HG02981 (cell line): ENCODE data around the gene ATRAID.

Experiments used
- ATAC-seq: cut with Tn5 transposase; IDR thresholded peaks from one replicate; pipeline ENCODE4 v1.9.1; 2021; ENCODE audit warnings: mild to moderate bottlenecking, moderate library complexity; ENCODE audit not compliant: unreplicated experiment

The ATRAID gene

GRCh38 chr2:27247893-27248292 is 36.1 kb downstream of the ATRAID start:
- no peak for ATAC-seq

- no peak for ATAC-seq
Measured at GRCh38 chr2:27249159-27249890, 37.5 kb downstream of the ATRAID start.

DNA sequence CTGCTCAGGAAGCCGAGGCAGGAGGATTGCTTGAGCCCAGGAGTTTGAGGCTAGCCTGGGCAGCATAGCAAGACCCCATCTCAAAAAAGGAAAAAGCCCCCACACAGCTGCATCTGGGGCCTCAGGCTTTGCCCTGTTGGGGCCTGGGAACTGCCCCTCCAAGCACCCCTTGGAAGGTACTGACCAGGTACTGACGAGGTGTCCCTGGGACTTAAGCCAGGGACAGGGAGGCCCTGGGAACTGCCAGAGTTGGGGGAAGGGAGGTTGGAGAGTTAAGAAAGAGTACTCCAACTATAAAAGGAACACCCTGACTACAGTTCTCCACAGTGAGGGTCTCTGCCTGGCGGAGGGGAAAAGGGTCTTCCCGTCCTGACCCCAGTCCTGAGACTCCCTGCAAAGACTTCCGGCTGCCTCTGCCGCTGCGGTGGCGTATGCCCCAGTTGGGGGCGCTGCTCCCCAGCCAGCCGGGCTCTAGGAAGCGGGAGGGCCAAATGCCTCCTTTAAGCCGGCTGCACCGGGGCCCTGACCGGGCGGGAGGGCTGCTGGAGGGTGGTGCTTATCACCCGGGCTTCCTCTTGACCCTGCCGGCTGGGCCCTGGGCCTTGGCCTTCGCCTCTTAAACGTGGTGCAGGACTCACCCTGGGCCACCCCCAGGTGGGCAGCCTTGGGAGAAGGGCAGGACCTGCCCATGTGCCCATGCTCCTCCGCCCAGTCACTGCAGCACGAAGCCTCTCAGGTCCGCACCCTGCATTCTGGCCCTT is 38.2 kb downstream of the ATRAID start:
- no peak for ATAC-seq

- ATAC-seq, result no peak
Measured at GRCh38 chr2:27250652-27251379, 39.0 kb downstream of the ATRAID start.

DNA sequence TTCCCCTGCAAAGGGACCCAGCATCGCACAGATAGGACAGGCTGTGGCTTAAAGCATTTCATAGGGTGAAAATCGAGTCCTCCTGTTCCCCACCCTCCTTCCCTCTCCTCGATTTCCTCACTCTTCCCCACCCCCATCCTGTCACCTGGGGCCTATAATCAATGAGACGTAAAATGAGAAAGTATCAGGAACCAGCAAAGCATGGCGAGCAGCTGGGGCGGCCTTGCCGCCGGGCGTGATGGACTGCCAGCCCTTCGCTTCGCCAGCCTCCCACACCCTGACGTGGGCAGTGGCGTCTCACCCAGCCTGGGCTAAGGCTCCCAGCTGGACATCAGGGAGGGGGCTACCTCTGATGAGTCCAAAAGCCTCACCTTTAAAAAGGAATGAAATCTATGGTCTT is 39.9 kb downstream of the ATRAID start:
- ATAC-seq, result no peak

GRCh38 chr2:27255187-27255586 is 43.3 kb downstream of the ATRAID start:
- no peak for ATAC-seq

DNA sequence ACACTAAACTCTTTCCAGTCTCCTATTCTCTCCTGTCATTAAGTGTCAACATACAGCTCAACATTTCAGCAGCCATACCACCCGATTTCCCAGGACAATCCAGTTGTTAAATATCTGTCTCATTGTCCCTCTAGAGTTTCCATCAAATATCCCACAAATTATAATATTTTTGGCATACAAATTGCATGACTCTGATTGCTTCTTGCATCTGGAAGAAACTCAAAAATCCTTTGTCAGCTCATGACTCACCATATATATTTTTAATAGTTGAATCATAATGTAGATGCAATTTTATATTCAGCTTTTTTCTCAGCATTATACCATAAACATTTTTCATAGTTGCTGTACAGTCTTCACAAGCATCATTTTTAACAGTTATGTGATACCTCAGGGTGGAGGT is 43.8 kb downstream of the ATRAID start:
- ATAC-seq, result no peak

DNA sequence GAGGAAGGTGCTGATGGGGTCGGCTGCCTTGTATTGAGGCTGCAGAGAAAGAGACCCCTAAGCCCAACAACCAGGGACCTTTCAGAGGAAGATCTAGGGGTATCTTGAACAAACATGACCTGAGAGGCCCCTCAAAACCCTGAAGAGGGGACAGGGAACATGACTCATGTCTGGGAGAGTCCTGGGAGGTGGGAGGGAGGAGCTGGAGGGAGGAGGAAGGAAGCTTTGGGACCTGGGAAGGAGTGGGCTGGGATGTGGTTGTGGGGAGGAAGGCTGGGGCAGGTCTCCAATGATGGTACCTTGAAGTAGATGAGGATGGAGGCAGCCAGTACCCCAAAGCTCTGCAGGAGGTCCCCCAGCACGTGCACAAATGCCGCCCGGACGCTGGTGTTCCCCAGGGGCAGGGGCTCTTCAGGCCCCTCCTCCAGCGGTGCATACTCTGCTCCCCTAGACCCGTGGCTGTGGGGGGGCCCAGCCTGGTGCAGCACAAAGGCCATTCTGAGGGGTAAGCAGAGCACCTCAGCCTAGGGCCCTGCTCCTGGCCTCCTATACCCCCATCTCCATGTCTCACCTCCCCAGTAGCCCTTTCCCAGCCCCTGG is 45.1 kb downstream of the ATRAID start:
- no peak for ATAC-seq

DNA sequence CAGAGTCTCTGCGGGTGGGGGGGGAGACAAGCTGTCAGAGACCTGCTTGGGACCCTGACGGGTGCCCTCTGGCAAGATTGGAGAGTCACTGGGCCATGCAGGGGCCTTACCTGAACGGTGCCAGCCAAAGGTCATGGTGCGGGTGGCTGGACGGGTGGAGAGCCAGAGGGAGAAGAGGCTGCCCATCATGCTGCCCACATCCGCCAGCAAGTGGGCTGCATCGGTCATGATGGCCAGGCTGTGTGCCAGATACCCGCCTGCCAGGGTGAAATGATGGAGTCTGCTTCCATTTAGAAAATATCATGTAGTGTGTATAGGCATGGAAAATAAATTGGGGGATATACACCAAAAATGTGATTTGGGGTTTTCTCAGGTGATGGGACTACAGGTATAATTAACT is 46.2 kb downstream of the ATRAID start:
- no peak for ATAC-seq

DNA sequence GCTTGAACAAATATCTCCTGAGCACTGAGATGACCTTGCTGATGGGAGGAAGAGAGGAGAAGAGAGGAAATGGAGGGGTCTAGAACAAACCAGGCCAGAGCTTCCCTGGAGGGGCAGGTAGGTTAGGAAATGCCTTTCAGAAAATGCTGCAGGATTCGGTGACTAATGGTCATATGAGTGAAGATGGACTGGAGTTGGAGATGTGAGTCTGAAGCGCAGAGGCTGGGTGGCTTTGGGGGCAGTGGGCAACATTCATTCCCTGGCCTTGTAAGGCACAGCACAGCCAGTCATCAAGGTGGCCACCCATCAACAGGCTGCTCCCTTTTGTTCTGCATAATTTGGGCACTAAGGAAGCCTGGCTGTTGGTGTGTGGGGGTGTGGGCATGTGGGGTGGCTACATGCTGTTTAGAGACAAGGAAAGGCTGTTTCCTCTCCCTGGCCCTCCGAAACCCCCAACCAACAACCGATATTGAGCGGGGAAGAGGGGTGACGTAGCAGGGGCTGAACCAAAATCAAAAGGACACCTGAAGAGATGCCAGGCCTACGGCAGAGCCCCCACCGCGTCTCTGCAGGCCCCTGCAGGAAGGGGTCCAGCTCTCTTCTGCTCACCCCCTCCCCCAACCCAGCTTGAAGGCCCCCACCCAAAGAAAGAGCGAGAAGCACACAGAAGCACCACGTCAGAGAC is 49.5 kb downstream of the ATRAID start:
- no peak for ATAC-seq

- no peak for ATAC-seq
Measured at GRCh38 chr2:27261926-27262298, 50.1 kb downstream of the ATRAID start.

DNA sequence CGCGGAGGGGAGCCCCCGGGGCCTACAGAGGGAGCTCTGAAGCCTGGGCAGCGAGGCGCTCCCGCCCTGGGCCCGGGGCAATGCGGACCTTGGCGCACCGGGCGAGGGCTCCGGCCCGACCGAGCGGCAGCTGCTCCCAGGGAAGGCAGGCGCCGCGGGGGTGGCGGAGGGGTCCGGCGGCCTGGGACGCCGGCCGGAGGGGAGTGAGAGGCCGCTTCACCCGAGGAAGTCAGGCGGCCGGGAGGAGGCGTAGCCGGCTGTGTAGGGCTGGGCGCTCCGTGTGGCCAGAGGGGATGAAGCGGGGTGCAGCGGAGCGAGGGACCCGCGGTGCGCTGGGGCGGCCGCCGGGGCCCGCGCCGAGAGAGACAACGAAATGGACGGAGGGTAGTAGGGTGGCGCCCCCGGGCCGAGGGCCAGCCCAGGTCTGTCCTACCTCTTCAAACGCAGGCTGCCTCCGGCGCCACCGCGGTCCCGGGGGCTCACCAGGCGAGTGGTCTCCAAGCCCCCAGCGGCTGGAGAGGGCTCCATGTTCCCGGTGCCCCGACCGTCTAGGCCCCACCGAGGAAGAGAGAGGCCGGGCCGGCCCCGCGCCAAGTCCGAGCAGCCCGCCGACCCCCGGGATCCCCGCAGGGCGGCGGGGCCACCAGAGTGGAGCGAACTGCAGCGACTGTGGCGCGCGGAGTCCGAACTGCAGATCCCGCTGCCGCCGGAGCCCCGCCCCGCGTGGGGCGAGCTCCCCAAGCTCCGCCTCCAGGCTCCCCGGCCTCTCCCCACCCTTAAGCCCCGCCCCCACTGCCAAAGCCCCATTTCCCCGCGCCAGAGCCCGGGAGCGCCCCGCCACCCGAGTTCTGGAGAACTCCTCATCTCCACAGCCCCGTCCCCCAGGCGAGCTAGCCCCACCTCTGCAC is 50.8 kb downstream of the ATRAID start, which contains the start of gene SLC30A3:
TSS of gene SLC30A3 (minus strand) at position 669 of the 908 bp plus-strand sequence. CDS start at position 528, 141 bp downstream.
- no peak for ATAC-seq

GRCh38 chr2:27263287-27264252 is 51.7 kb downstream of the ATRAID start:
- no peak for ATAC-seq

- ATAC-seq, result no peak
Measured at GRCh38 chr2:27264253-27264752, 52.5 kb downstream of the ATRAID start.

GRCh38 chr2:27264753-27265535 is 53.1 kb downstream of the ATRAID start:
- ATAC-seq, result peak; percentile 40

DNA sequence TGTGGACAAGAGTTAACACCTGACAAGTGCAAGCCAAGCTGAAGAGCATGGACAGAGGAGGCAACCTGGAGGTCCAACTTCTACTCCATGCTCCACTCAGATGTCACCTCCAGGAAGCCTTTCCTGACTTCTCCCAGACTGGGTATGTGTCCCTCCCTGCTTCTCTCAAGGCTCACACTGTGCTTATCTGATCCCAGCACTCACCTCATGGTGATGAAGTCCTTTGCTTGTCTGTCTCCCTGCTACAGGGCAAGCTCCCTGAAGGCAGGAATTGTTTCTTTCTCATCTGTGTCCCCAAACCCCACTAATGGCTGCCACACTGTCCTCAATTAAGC is 53.7 kb downstream of the ATRAID start:
- no peak for ATAC-seq
